Activated naive CD8-positive, alpha-beta T cell (primary cell): Measurements from ENCODE around the gene DIP2B.
"Not testable (repeated sequence)": the region's sequence is repeated elsewhere in the genome, so short reads cannot be mapped to it uniquely, and the experiment has no call there.

ENCODE experiments used
- H3K27ac Mint-ChIP-seq: one replicate; pipeline ENCODE4 v1.8.0; 2021; ENCODE audit warnings: mixed read lengths
- H3K27me3 Mint-ChIP-seq: one replicate; pipeline ENCODE4 v1.8.0; 2021; ENCODE audit warnings: mixed read lengths
- H3K36me3 Mint-ChIP-seq: one replicate; pipeline ENCODE4 v1.8.0; 2021; ENCODE audit warnings: mixed read lengths
- H3K4me1 Mint-ChIP-seq: one replicate; pipeline ENCODE4 v1.8.0; 2021; ENCODE audit warnings: low read depth, mixed read lengths
- H3K4me3 Mint-ChIP-seq: one replicate; pipeline ENCODE4 v1.8.0; 2021; ENCODE audit warnings: mild to moderate bottlenecking, mixed read lengths
- H3K9me3 Mint-ChIP-seq: one replicate; pipeline ENCODE4 v1.8.0; 2021; ENCODE audit warnings: low read depth, mixed read lengths

Gene DIP2B

DNA sequence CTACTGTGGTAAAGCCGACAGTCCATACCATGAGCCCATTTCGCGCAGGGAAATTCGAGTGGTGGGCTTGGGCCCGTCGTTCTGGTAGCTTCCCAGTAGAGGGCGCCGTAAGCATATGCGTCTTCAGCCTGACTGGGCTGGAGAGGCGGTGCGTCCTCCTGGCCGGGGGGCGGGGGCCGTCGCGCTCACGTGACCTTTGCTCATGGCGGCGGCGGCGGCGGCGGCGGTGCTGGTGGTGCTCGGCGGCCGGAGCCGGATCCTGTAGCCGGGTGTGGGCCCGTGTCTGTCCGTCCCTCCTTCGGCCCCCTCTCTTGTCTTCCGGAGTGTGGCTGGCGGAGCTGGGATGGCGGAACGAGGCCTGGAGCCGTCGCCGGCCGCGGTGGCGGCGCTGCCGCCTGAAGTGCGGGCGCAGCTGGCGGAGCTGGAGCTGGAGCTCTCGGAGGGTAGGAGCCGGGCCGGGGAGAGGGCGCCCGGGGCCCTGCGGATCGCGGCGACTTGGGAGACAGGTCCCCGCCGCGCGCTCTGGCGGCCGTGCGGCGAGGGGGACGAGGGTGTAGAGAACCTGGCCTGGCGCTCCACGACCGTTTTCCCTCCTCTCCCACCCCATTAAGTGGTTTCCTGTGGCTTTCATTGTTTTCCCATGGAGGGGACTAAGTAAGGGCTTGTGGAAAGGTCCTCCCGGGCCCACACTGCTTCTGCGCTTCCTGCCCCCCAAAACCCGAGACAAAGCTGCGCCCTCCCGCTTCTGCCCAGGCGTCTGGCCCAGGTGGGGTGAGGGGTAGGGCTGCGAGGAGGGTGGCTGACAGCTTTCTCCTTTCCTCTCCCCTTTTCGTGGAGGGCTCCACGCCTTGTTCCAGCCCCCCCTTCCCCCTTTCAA is at the start of gene DIP2B:
DIP2B (plus strand) TSS at position 188 of the 877 bp plus-strand sequence; CDS start at position 344, 156 bp downstream.
- Mint-ChIP-seq H3K9me3 (no peaks in the 10 kb centered on the region), H3K27ac (peak within 1 kb of the TSS; percentile 95), H3K4me1 (peaks cover 49% of the 10 kb centered on the region), H3K27me3 (no peaks in the 10 kb centered on the region), H3K4me3 (peak within 1 kb of the TSS; percentile 97), H3K36me3 (no peaks in the 10 kb centered on the region)

GRCh38 chr12:50458606-50459005 is 46.2 kb upstream of the DIP2B start:
- Mint-ChIP-seq H3K36me3 (peaks cover 11% of the 10 kb centered on the region), H3K9me3 (no peaks in the 10 kb centered on the region), H3K27ac (no peak overlapping the region), H3K27me3 (no peaks in the 10 kb centered on the region), H3K4me1 (no peaks in the 10 kb centered on the region), H3K4me3 (no peak overlapping the region)

DNA sequence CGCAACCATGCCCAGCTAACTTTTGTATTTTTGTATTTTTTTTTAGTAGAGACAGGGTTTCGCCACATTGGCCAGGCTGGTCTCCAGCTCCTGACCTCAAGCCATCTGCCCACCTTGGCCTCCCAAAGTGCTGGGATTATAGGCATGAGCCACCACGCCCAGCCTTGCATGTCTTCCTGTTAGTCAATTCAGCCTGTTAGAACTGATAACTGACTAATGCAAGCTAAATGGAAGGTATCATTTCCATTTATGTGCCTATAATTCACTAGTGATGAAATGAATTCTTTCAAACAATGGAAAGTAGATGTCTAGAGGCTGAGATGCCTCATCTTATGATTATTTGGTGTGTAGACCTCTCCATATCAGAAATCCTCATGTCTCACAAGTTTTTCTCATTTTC is 37.3 kb upstream of the DIP2B start:
- H3K4me3 Mint-ChIP-seq, result no peak overlapping the region

DNA sequence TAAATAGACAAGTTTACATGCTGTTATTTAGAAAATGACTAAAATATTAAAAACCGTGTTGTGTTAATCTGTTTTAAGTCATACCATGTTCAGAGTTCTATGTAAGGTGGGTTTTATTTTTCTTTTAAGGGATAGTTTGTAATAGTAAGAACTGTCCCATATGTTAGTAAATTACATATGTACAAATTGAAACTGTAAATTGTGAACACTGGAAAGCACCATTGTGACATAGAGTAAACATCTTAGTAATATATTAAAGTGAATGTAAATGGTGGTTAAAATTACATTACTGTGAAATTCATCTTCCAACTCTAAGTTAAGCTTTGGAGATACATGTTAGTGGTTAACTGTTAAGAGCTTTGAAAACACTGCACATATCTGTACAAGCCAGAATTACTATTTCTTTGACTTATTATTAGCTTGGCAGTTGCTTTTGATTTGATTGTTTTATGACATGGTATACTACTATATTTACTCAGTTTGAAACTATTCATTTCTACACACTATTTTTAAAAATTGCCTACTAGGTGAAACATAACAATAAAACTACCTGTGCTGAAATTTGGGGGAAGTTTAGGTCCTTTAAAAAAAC is 27.4 kb upstream of the DIP2B start:
- peaks cover 15% of the 10 kb centered on the region for H3K36me3 Mint-ChIP-seq
- no peak overlapping the region for H3K27ac Mint-ChIP-seq
- H3K4me1 Mint-ChIP-seq, result no peaks in the 10 kb centered on the region
- H3K9me3 Mint-ChIP-seq, result no peaks in the 10 kb centered on the region
- H3K4me3 Mint-ChIP-seq, result no peak overlapping the region
- no peaks in the 10 kb centered on the region for H3K27me3 Mint-ChIP-seq

More for the DNA sequence above, 37.3 kb upstream of the DIP2B start:
- Mint-ChIP-seq H3K4me1 (peaks cover 1% of the 10 kb centered on the region), H3K9me3 (no peaks in the 10 kb centered on the region), H3K27ac (no peak overlapping the region), H3K36me3 (peaks cover 24% of the 10 kb centered on the region), H3K27me3 (no peaks in the 10 kb centered on the region)

- H3K4me1 Mint-ChIP-seq, result no peaks in the 10 kb centered on the region
- H3K36me3 Mint-ChIP-seq, result peaks cover 3% of the 10 kb centered on the region
- no peaks in the 10 kb centered on the region for H3K27me3 Mint-ChIP-seq
- no peak overlapping the region for H3K27ac Mint-ChIP-seq
- H3K9me3 Mint-ChIP-seq, result no peaks in the 10 kb centered on the region
- H3K4me3 Mint-ChIP-seq, result no peak overlapping the region
Observed at GRCh38 chr12:50482571-50482970, 22.2 kb upstream of the DIP2B start.

GRCh38 chr12:50483488-50483887 is 21.3 kb upstream of the DIP2B start:
- Mint-ChIP-seq H3K36me3 (peaks cover 2% of the 10 kb centered on the region), H3K27ac (no peak overlapping the region), H3K9me3 (no peaks in the 10 kb centered on the region), H3K27me3 (no peaks in the 10 kb centered on the region), H3K4me3 (no peak overlapping the region), H3K4me1 (no peaks in the 10 kb centered on the region)

DNA sequence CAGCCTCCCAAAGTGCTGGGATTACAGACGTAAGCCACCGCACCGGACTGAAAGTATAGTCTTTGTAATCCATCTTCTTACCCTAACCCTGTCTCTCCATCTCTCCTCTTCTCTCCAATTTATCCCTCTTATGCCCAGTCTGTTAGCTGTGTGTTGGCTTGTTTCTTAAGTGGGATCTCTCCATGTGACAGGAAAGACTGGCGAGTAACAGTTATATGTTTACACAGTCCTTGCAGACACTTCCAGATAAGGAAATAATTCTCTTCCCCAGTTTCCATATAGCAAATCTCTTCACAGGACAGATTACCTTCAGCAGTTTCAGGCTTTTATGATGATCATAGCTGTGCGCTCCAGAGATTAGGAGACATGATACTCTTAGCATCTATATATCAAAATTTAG is 16.0 kb upstream of the DIP2B start:
- no peaks in the 10 kb centered on the region for H3K27me3 Mint-ChIP-seq
- H3K4me1 Mint-ChIP-seq, result no peaks in the 10 kb centered on the region
- H3K4me3 Mint-ChIP-seq, result no peak overlapping the region
- peaks cover 5% of the 10 kb centered on the region for H3K36me3 Mint-ChIP-seq
- H3K9me3 Mint-ChIP-seq, result peaks cover 11% of the 10 kb centered on the region
- H3K27ac Mint-ChIP-seq, result no peak overlapping the region

DNA sequence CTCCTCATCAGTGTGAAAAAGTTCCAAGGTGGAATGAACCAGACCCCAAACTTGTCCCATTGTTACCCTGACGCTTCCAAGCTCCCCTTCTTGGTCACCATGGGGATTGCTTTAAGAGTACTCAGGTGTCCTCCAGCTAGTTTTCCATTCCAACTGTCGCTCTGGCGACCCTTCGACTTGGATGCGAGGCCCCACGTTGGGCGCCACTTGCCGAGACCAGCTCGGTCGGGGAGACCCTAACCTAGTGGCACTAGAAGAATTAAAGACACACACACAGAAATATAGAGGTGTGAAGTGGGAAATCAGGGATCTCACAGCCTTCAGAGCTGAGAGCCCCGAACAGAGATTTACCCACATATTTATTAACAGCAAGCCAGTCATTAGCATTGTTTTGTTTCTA is 6.7 kb upstream of the DIP2B start:
- not testable (repeated sequence) for H3K4me1 Mint-ChIP-seq, H3K27me3 Mint-ChIP-seq, H3K4me3 Mint-ChIP-seq, H3K27ac Mint-ChIP-seq
- Mint-ChIP-seq H3K36me3 (peaks cover 21% of the 10 kb centered on the region), H3K9me3 (peaks cover 19% of the 10 kb centered on the region)

DNA sequence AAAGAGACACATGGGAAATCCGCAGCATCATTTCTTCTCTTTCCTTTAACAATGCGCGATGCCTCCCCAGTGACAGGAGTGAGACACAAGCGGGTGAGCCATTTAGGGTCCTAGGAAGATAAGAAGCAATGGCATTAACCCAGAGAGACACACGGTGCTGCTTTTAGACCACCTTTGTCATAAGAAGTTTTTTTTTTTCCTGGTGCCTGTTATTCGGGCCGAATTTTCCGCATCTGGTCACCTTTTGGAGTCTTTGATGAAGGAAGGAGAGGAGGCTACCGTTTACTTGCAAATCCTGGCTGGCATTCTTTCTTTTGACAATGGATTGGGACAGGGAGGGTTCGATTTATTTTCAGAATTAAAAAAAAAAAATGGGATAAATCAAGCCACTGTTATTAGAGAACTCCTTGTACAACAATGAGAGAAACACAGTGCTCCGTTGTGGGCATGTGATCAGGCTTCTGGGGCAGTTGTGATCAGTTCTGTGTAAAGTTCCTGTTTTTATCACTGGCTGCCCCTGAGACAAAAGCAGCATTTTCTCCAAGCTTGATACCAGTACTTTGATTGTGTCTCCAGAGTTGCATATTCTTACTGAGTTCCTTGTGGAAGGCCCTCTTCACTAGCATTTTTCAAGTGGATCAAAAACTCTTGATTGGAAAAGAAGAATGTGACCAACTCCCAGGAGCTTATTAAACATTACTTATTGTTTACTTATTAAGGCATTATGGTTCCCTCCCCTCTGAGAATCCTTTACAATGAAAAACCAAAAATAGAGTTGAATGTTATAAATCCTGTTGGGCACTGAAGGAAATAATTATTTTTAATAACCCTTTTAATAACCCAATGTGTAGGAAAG is 1.1 kb downstream of the DIP2B start:
- Mint-ChIP-seq H3K27me3 (no peaks in the 10 kb centered on the region), H3K4me1 (peaks cover 54% of the 10 kb centered on the region), H3K9me3 (no peaks in the 10 kb centered on the region), H3K4me3 (peak overlapping the region; percentile 97), H3K36me3 (no peaks in the 10 kb centered on the region), H3K27ac (peak overlapping the region; percentile 95)

DNA sequence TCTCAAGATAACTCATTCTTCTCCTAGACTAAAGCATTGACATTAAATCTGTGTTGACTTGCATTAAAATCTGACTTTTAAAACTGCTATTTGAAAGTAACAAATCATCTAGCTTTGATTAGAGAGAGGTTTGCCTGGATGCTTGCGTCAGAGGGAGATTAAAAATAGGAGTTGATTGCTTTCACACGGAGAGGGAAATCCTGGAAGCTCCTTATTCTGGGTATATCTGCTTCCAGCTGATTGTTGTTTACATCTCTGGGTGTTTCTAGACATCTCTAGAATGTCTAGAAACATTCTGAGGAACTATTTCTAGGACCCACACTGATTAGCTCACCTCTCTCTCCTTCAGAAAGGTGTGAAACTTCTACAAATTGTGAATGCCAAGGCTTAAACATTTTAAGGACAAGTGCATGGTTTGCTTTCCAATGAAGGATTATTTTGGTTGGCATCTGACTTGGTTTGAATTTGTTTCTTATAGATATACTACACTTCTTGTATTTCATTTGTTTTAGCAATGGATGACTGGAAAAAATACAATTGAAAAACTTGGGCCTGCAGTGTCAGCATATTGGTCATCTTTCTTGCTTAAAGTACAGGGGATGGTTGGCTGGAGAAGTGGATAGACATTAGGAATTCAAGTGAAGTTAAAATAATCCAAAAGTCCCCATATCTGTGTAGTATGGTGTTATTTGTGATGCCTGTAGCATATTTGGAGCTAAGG is 2.1 kb downstream of the DIP2B start:
- H3K4me3 Mint-ChIP-seq, result peak overlapping the region; percentile 97
- no peaks in the 10 kb centered on the region for H3K27me3 Mint-ChIP-seq
- H3K27ac Mint-ChIP-seq, result peak overlapping the region; percentile 95
- H3K36me3 Mint-ChIP-seq, result no peaks in the 10 kb centered on the region
- H3K9me3 Mint-ChIP-seq, result no peaks in the 10 kb centered on the region
- peaks cover 54% of the 10 kb centered on the region for H3K4me1 Mint-ChIP-seq

- Mint-ChIP-seq H3K27me3 (no peaks in the 10 kb centered on the region), H3K4me3 (peak overlapping the region; percentile 97), H3K4me1 (peaks cover 55% of the 10 kb centered on the region), H3K36me3 (no peaks in the 10 kb centered on the region), H3K27ac (peak overlapping the region; percentile 95), H3K9me3 (no peaks in the 10 kb centered on the region)
Observed at GRCh38 chr12:50507474-50507838, 2.7 kb downstream of the DIP2B start.

- Mint-ChIP-seq H3K36me3 (no peaks in the 10 kb centered on the region), H3K27me3 (no peaks in the 10 kb centered on the region), H3K4me3 (peak overlapping the region; percentile 97), H3K27ac (peak overlapping the region; percentile 94), H3K9me3 (no peaks in the 10 kb centered on the region), H3K4me1 (peaks cover 56% of the 10 kb centered on the region)
Observed at GRCh38 chr12:50507930-50508329, 3.1 kb downstream of the DIP2B start.

DNA sequence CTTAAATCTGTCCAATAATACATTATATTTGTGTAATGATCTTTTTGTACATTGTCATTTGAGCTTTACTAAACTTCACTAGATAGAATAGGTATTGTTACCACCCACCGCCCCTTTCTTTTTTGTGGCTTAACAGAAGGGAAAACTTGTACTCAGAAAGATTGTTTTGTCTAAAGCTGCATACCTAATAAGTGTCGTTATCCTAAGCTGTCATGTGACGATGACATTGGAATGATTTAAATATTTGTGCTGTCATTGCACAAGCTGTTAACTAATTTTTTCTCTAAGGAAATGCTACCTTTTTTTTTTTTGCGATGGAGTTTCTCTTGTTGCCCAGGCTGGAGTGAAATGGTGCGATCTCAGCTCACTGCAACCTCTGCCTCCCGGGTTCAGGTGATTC is 3.6 kb downstream of the DIP2B start:
- Mint-ChIP-seq H3K4me1 (peaks cover 61% of the 10 kb centered on the region), H3K36me3 (no peaks in the 10 kb centered on the region), H3K4me3 (peak overlapping the region; percentile 97), H3K27me3 (no peaks in the 10 kb centered on the region), H3K9me3 (no peaks in the 10 kb centered on the region), H3K27ac (peak overlapping the region; percentile 94)

DNA sequence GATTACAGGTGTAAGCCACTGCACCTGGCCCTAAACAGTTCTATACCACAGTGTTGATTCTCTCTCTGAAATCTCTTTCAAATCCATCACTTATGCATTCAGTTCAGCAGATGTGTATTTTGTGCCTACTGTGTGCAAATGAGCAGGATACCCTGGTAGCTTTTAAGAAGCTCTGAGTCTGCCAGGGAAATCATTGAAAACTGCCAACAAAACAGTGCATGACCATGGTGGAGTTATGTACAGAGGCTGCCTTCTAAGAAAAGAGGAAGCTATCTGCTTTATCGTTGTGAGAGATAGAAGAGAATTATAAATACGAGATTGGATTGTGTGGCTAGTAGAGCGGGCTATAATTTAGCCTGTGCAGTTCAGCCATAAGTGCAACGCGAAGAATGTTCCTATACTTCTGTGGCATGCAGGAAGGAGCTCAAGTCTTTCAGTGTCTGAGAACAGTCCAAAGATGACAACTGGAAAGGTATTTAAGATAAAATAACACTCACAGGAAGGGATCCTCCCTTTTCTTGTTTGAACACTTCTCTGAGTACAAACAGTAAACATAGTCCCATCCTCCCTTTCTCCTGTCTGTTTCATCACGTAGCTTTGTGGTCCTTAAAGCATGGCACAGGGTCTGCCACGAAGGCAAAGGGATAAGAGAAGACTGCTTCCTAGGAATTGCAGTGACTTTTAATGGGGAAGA is 4.3 kb downstream of the DIP2B start:
- H3K27me3 Mint-ChIP-seq, result no peaks in the 10 kb centered on the region
- H3K9me3 Mint-ChIP-seq, result no peaks in the 10 kb centered on the region
- peaks cover 67% of the 10 kb centered on the region for H3K4me1 Mint-ChIP-seq
- H3K4me3 Mint-ChIP-seq, result peak overlapping the region; percentile 97
- H3K27ac Mint-ChIP-seq, result peak overlapping the region; percentile 94
- H3K36me3 Mint-ChIP-seq, result no peaks in the 10 kb centered on the region
